Omental fat pad (tissue), 4 donors: ENCODE results near the gene PLXNA4. TPM values are rescaled to one million over a fixed set of nuclear protein-coding genes. Genes with fewer than 3 reads are reported as not detected.

Experiments used
- ATAC-seq: fragments of 150-250 bp; one replicate; pipeline ENCODE4 v1.9.1; 2016; ENCODE audit warnings: mild to moderate bottlenecking, moderate library complexity; ENCODE audit not compliant: low FRiP score
- DNase-seq: peaks from one replicate; pipeline ENCODE4 v3.0.0-alpha.2; 2019; ENCODE audit warnings: low spot score
- CTCF ChIP-seq, 3 donors: fragments of 450-650 bp; IDR thresholded peaks; one replicate each; pipeline ENCODE4 v1.5.1; 2016 to 2017; ENCODE audit warnings: antibody characterized with exemption in 3 of 3, mild to moderate bottlenecking in 3 of 3, moderate library complexity in 2 of 3
- total RNA-seq, 4 donors: library from RNA; depleted of rRNA; stranded (reverse); fragments of >200 nt; gene quantifications; one replicate each; pipeline ENCODE4 v1.1.0, GENCODE V29; 2016

The PLXNA4 gene
- total RNA-seq, 4 donors from 2014 or later = 31.4 to 111 (median 41.9) TPM

- no peak for TF ChIP-seq CTCF (IDR thresholded peaks at IDR 0.05)
- no peak for ATAC-seq
- no peak for DNase-seq
These were observed 303.4 kb downstream of the PLXNA4 start for GRCh38 chr7:132272763-132273371.

GRCh38 chr7:132270517-132270916 is 305.8 kb downstream of the PLXNA4 start:
- no peak for TF ChIP-seq CTCF (IDR thresholded peaks at IDR 0.05)
- ATAC-seq = no peak
- DNase-seq = no peak

- no peak for ATAC-seq
- TF ChIP-seq CTCF (IDR thresholded peaks at IDR 0.05) = no peak
- no peak for DNase-seq
These were observed 306.6 kb downstream of the PLXNA4 start for GRCh38 chr7:132269718-132270117.

- ATAC-seq = no peak
- no peak for DNase-seq
- TF ChIP-seq CTCF (IDR thresholded peaks at IDR 0.05) = no peak
These were observed 313.1 kb downstream of the PLXNA4 start for GRCh38 chr7:132263151-132263550.

- DNase-seq (no peak), ATAC-seq (no peak)
- no peak for TF ChIP-seq CTCF (IDR thresholded peaks at IDR 0.05)
These were observed 314.2 kb downstream of the PLXNA4 start for GRCh38 chr7:132262160-132262470.

GRCh38 chr7:132261327-132262159 is 314.7 kb downstream of the PLXNA4 start:
- ATAC-seq (no peak), DNase-seq (no peak)
- TF ChIP-seq CTCF (IDR thresholded peaks at IDR 0.05) = no peak

GRCh38 chr7:132258231-132258630 is 318.0 kb downstream of the PLXNA4 start:
- DNase-seq (no peak), ATAC-seq (no peak)
- no peak for TF ChIP-seq CTCF (IDR thresholded peaks at IDR 0.05)
